ENCODE results near the gene RFFL.

GRCh38 chr17:35063514-35064223 is at the start of gene RFFL:
- TF ChIP-seq CTCF (conservative IDR thresholded peaks at IDR 0.05) (peak; percentile 40), ZFX (IDR thresholded peaks at IDR 0.05) (peak; percentile 12; the same call in 1 of the 2 replicates)
